Endodermal cell (in vitro differentiated cells): Measurements from ENCODE around the gene SERPINE2. TPM values are rescaled to one million over a fixed set of nuclear protein-coding genes. Genes with fewer than 3 reads are reported as not detected.
A peak's percentile ranks its signal among the peaks of the same experiment; 100 is the strongest.

ENCODE experiments used
- DNase-seq: peaks from one replicate; pipeline ENCODE4 v3.0.0-alpha.2; 2017
- H3K27ac ChIP-seq: 2 replicates; pipeline ENCODE4 v1.5.1; 2013; ENCODE audit warnings: mild to moderate bottlenecking, low read depth, low read length, moderate library complexity
- H3K27me3 ChIP-seq: 2 replicates; pipeline ENCODE4 v1.6.1; 2013; ENCODE audit warnings: mild to moderate bottlenecking, low read length, moderate library complexity; ENCODE audit not compliant: insufficient read depth, control insufficient read depth, poor library complexity, severe bottlenecking
- H3K36me3 ChIP-seq: 2 replicates; pipeline ENCODE4 v1.7.0; 2013; ENCODE audit warnings: mild to moderate bottlenecking, low read length, moderate library complexity; ENCODE audit not compliant: control insufficient read depth, insufficient read depth
- H3K4me1 ChIP-seq: one replicate; pipeline ENCODE4 v1.7.0; 2013; ENCODE audit warnings: low read length; ENCODE audit not compliant: control insufficient read depth, insufficient read depth
- H3K4me3 ChIP-seq: 2 replicates; pipeline ENCODE4 v1.5.1; 2013; ENCODE audit warnings: mild to moderate bottlenecking, low read length, moderate library complexity
- H3K9ac ChIP-seq: 2 replicates; pipeline ENCODE4 v1.6.1; 2013; ENCODE audit warnings: mild to moderate bottlenecking, low read length, moderate library complexity; ENCODE audit not compliant: poor library complexity, severe bottlenecking; ENCODE audit errors: extremely low read depth
- H3K9me3 ChIP-seq: 2 replicates; pipeline ENCODE4 v1.6.1; 2013; ENCODE audit warnings: mild to moderate bottlenecking, low read length, moderate library complexity; ENCODE audit not compliant: control insufficient read depth
- H3K27ac Mint-ChIP-seq: 2 replicates; pipeline ENCODE4 v1.8.0; 2020; ENCODE audit warnings: mixed read lengths
- H3K27me3 Mint-ChIP-seq: 2 replicates; pipeline ENCODE4 v1.8.0; 2021; ENCODE audit warnings: mild to moderate bottlenecking, mixed read lengths; ENCODE audit not compliant: insufficient read depth
- H3K36me3 Mint-ChIP-seq: 2 replicates; pipeline ENCODE4 v1.8.0; 2020; ENCODE audit warnings: low read depth, mixed read lengths
- H3K4me1 Mint-ChIP-seq: 2 replicates; pipeline ENCODE4 v1.8.0; 2020; ENCODE audit warnings: mixed read lengths
- H3K4me3 Mint-ChIP-seq: 2 replicates; pipeline ENCODE4 v1.8.0; 2020; ENCODE audit warnings: mild to moderate bottlenecking, moderate library complexity, mixed read lengths
- H3K9me3 Mint-ChIP-seq: 2 replicates; pipeline ENCODE4 v1.8.0; 2020; ENCODE audit warnings: mild to moderate bottlenecking, mixed read lengths
- CTCF ChIP-seq: fragments of 200-600 bp; sonication (generic); conservative IDR thresholded peaks from 2 replicates; pipeline ENCODE4 v1.5.0; 2021; ENCODE audit warnings: antibody characterized with exemption, mild to moderate bottlenecking
- WGBS, 2 experiments: methylation state at CpG; one replicate each; pipeline versions ENCODE4 v1.1.5 to v1.1.7; 2013; ENCODE audit warnings: missing lambda C conversion rate in 2 of 2, mixed read lengths in 1 of 2; ENCODE audit not compliant: insufficient coverage in 1 of 2, insufficient read length in 1 of 2; 5-methylcytosine and 5-hydroxymethylcytosine counted together
- total RNA-seq, 2 donors: library from RNA; stranded (reverse); fragmentation: NEBNext Ultra II Directional in 1 of 2; extraction: Animal tissue kit (Norgen Biotek cat#: 25700) in 1 of 2; gene quantifications; 2 replicates in 1 of 2; 3 replicates in 1 of 2; pipeline ENCODE4 v1.2.1, GENCODE V29; 2021

The SERPINE2 gene
- total RNA-seq, 2 donors from 2014 or later = 257 to 386 TPM

- 90 to 97% methylated on average over 1 to 3 of the region's 6 CpGs for WGBS, 2 experiments
- no peak overlapping the region for H3K9ac ChIP-seq
- no peaks in the 10 kb centered on the region for H3K36me3 Mint-ChIP-seq
- H3K27ac Mint-ChIP-seq = no peak overlapping the region
- H3K27me3 Mint-ChIP-seq = peaks cover 14% of the 10 kb centered on the region
- no peak for DNase-seq
- no peaks in the 10 kb centered on the region for H3K4me1 ChIP-seq
- no peak overlapping the region for H3K4me3 Mint-ChIP-seq
- H3K27ac ChIP-seq = no peak overlapping the region
- H3K36me3 ChIP-seq = no peaks in the 10 kb centered on the region
- peaks cover 5% of the 10 kb centered on the region for H3K27me3 ChIP-seq
- H3K9me3 Mint-ChIP-seq = no peaks in the 10 kb centered on the region
- no peak for TF ChIP-seq CTCF
- no peak overlapping the region for H3K4me3 ChIP-seq
- no peaks in the 10 kb centered on the region for H3K9me3 ChIP-seq
- H3K4me1 Mint-ChIP-seq = peaks cover 34% of the 10 kb centered on the region
Observed at GRCh38 chr2:224042191-224042696, 3.2 kb upstream of the SERPINE2 start.

GRCh38 chr2:224041554-224041953 is 2.5 kb upstream of the SERPINE2 start:
- Mint-ChIP-seq H3K9me3 (no peaks in the 10 kb centered on the region), H3K27ac (no peak overlapping the region), H3K27me3 (peaks cover 14% of the 10 kb centered on the region), H3K4me3 (no peak overlapping the region), H3K4me1 (peaks cover 40% of the 10 kb centered on the region), H3K36me3 (no peaks in the 10 kb centered on the region)
- Histone ChIP-seq H3K36me3 (no peaks in the 10 kb centered on the region), H3K4me3 (no peak overlapping the region), H3K9me3 (no peaks in the 10 kb centered on the region), H3K27ac (no peak overlapping the region), H3K4me1 (no peaks in the 10 kb centered on the region), H3K27me3 (peaks cover 5% of the 10 kb centered on the region), H3K9ac (no peak overlapping the region)
- 89 to 96% methylated on average over 5 to 6 of the region's 6 CpGs for WGBS, 2 experiments
- DNase-seq = no peak
- no peak for TF ChIP-seq CTCF

- peaks cover 5% of the 10 kb centered on the region for H3K27me3 ChIP-seq
- Mint-ChIP-seq H3K4me3 (peak overlapping the region; percentile 76), H3K9me3 (no peaks in the 10 kb centered on the region), H3K4me1 (peaks cover 40% of the 10 kb centered on the region), H3K27me3 (peaks cover 14% of the 10 kb centered on the region), H3K36me3 (peaks cover 2% of the 10 kb centered on the region), H3K27ac (no peak overlapping the region)
- H3K9me3 ChIP-seq = no peaks in the 10 kb centered on the region
- no peak overlapping the region for H3K9ac ChIP-seq
- WGBS, 2 experiments = 44 to 58% methylated on average over 2 to 3 of the region's 3 CpGs
- no peaks in the 10 kb centered on the region for H3K4me1 ChIP-seq
- DNase-seq = peak; percentile 74
- H3K36me3 ChIP-seq = peaks cover 4% of the 10 kb centered on the region
- peak overlapping the region; percentile 77 for H3K4me3 ChIP-seq
- no peak overlapping the region for H3K27ac ChIP-seq
- no peak for TF ChIP-seq CTCF
Observed at GRCh38 chr2:224040753-224041152, 1.7 kb upstream of the SERPINE2 start.
